Measurements from ENCODE around the gene TAAR2.

The TAAR2 gene

DNA sequence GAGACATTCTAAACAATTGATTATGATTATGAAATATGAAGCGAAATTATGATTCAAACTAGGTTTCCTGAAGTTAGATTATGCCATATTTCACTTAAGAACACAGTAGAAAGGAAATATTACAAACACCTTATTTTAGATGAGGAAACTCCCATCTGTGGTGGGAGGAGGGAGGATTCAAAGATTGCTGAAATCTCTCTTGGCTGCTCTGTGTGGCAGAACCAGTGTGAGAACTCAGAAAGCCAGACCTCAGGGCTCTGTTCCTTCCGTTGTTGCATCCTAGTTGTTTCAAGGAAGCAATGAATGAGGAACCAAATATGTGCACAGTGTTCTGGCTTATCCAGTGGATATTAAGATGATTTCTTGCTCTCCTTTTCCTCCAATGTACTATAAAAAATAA, 36.7 kb downstream of the TAAR2 start:
- no peak for DNase-seq
- TF ChIP-seq POLR2A (IDR thresholded peaks at IDR 0.05; ENCODE audit: low read length) = no peak
- no peak for TF ChIP-seq GATA1 (IDR thresholded peaks at IDR 0.05; ENCODE audit: low read depth, low read length)

DNA sequence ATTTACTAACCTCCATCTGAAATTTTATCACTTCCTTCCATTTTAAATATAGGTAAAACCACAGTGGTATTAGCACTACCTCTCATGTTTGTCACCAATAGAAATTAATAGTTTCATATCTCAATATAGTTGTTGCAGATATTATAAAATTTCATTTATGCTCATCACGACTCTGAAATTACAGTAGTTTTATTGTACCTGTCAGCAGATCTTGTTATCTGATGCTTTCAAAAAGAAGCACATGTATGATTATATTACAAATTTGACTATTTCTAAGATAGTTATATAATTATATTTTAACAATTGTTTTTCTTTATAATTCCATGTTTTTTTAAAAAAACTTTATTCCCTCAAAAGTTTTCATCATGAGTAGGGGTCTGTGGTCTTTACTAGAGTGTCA, 39.4 kb downstream of the TAAR2 start:
- TF ChIP-seq POLR2A (IDR thresholded peaks at IDR 0.05; ENCODE audit: low read length) (no peak), GATA1 (IDR thresholded peaks at IDR 0.05; ENCODE audit: low read depth, low read length) (no peak)
- DNase-seq = no peak

DNA sequence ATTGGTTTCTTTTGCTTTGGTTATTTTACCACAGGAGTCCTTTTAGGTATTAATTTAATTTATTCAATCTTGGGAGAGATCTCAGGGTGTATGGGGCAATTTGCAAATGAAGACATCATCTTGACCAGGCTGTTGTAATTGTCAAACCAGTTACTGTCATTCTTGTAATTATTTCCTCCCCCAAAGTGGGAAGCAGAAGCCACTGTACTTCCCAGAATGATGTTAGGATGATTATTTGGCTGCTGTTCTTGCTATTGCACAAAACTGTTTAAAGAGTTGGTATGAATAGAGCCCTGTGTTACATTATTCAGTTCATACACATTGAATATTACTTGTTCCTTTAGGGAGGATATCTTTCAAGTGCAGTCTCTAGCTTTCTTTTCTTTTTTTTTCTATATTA, 52.3 kb downstream of the TAAR2 start:
- no peak for TF ChIP-seq POLR2A (IDR thresholded peaks at IDR 0.05; ENCODE audit: low read length)
- TF ChIP-seq GATA1 (IDR thresholded peaks at IDR 0.05; ENCODE audit: low read depth, low read length) = no peak
- no peak for DNase-seq

DNA sequence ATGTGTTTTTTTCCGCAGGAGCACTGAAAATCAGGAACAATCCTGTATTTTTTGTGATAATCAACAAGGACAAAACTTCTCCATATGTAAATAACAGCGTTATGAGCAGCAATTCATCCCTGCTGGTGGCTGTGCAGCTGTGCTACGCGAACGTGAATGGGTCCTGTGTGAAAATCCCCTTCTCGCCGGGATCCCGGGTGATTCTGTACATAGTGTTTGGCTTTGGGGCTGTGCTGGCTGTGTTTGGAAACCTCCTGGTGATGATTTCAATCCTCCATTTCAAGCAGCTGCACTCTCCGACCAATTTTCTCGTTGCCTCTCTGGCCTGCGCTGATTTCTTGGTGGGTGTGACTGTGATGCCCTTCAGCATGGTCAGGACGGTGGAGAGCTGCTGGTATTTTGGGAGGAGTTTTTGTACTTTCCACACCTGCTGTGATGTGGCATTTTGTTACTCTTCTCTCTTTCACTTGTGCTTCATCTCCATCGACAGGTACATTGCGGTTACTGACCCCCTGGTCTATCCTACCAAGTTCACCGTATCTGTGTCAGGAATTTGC, 53.8 kb downstream of the TAAR2 start, which contains the start of gene TAAR6:
Gene TAAR6, plus strand, starts transcription at position 102 of the 557 bp plus-strand sequence. Its CDS starts 0 bp downstream, at position 102.
- DNase-seq = no peak
- TF ChIP-seq POLR2A (IDR thresholded peaks at IDR 0.05; ENCODE audit: low read length) = no peak
- no peak for TF ChIP-seq GATA1 (IDR thresholded peaks at IDR 0.05; ENCODE audit: low read depth, low read length)

DNA sequence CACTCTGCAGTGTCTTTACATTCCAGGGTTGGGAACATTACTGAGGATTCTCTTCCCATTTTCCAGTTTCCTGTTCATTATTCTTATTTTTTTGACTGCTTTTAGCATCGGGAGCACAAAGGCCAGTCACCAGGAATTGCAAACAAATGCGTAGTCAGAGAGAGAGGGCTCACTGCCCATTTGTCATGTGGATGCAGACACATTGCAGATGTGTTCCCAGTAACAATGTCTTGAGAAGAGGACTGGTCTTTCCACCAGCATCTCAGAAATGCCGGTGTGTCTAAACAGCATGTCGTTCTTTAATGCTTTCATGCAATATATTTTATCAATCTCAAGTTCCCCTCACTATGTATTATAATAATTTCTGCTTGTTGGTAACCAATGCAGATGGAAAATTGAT, 54.9 kb downstream of the TAAR2 start:
- no peak for DNase-seq

DNA sequence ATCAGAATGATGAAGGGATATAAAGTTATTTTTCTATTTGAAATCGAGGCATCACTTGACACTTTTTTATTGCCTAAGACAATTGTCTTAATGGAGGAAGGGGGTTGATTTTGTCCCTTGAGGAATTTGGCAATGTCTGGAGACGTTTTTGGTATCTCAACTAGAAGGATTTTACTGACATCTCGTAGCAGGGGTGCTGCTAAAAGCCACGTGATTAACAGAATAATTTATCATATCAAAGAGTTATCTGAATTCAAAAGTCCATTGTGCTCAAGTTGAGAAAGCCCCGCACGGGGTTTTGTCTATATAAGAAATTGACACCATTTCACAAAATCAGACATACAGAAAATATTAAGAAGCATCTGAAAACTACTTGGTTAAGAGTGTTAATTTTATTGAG, 55.5 kb downstream of the TAAR2 start:
- no peak for DNase-seq
- TF ChIP-seq GATA1 (IDR thresholded peaks at IDR 0.05; ENCODE audit: low read depth, low read length) (no peak), POLR2A (IDR thresholded peaks at IDR 0.05; ENCODE audit: low read length) (no peak)

More for the DNA sequence above, 54.9 kb downstream of the TAAR2 start:
- TF ChIP-seq GATA1 (IDR thresholded peaks at IDR 0.05; ENCODE audit: low read depth, low read length) = no peak
- no peak for TF ChIP-seq POLR2A (IDR thresholded peaks at IDR 0.05; ENCODE audit: low read length)

DNA sequence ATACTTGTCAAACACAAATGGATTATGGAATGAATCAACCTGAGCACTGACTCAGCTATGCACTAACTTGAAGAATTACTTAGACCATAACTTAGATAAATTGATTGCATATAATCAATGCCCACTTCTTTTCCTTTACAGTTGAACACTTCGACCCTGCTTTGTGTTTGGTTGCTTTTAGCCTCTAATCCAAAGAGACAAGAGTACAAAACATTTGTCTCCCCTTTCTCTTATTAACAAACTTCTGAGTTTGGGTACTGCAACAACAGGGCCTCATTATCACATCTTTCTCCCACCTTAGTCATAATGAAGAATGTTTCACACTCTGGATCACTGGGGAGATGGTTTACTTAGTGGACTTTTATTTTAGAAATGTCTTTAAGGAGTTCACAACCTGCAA, 56.5 kb downstream of the TAAR2 start:
- no peak for DNase-seq
- no peak for TF ChIP-seq POLR2A (IDR thresholded peaks at IDR 0.05; ENCODE audit: low read length)
- TF ChIP-seq GATA1 (IDR thresholded peaks at IDR 0.05; ENCODE audit: low read depth, low read length) = no peak
